Measurements from ENCODE around the gene MEF2D. TPM values are rescaled to one million over a fixed set of nuclear protein-coding genes. Genes with fewer than 3 reads are reported as not detected.

The MEF2D gene
- total and polyA plus RNA-seq, 10 donors = 7.4 to 103 (median 61.6) TPM

DNA sequence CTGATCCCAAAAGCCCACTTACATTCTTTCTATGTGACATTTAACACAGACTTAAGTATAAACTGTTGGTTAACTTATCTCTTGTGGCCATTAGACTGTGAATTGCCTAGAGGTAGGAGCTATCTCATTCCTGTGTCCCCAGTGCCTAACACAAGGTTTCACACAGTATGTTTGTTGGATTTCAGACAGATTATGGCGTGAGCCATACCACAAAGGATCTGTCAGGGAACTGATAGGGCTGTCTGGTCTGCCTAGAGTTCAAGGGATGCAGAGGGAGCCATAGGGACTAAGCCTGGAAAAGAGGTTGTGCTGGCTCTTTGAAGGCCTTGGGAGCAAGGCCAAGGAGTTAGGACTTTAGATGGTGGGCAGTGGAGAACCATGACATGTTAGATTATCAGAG lies 40.0 kb downstream of the MEF2D start:
- H3K4me1 ChIP-seq = peaks cover 4 to 41% (median 18%) of the 10 kb centered on the region in 6 donors
- WGBS, 5 donors = 88 to 100% (median 95%) methylated on average over 1 of the region's 1 CpG
- no peak overlapping the region for H3K4me3 ChIP-seq

GRCh38 chr1:156458181-156458503 lies 42.4 kb downstream of the MEF2D start:
- peaks cover 4 to 27% (median 11%) of the 10 kb centered on the region in 6 donors for H3K4me1 ChIP-seq
- no peaks in the 10 kb centered on the region for H3K27me3 ChIP-seq (replicated peaks in 1 of 7)
- H3K27ac ChIP-seq = peak overlapping the region in 2 of 8 donors; percentile 98
- WGBS, 5 donors = 75 to 92% (median 90%) methylated on average over 3 of the region's 3 CpGs
- TF ChIP-seq POLR2A (IDR thresholded peaks at IDR 0.05) (no peak), CTCF (IDR thresholded peaks at IDR 0.05 in 8 of 11, conservative IDR thresholded peaks at IDR 0.05 in 3 of 11) (no peak), POLR2AphosphoS5 (IDR thresholded peaks at IDR 0.05) (no peak)
- peaks cover 0 to 3% (median 0%) of the 10 kb centered on the region in 6 donors for H3K36me3 ChIP-seq
- DNase-seq = no peak
- H3K4me3 ChIP-seq = no peak overlapping the region
- no peaks in the 10 kb centered on the region for H3K9me3 ChIP-seq
- intact Hi-C loops (cut with DNase I; ENCODE audit: low total_unique reads) = no loop called here

More for the DNA sequence above, 40.0 kb downstream of the MEF2D start:
- peaks cover 0 to 26% (median 6%) of the 10 kb centered on the region in 6 donors for H3K36me3 ChIP-seq
- intact Hi-C loops (cut with DNase I; ENCODE audit: low total_unique reads) = no loop called here
- TF ChIP-seq POLR2AphosphoS5 (IDR thresholded peaks at IDR 0.05) = no peak
- TF ChIP-seq CTCF (IDR thresholded peaks at IDR 0.05 in 8 of 11, conservative IDR thresholded peaks at IDR 0.05 in 3 of 11) = no peak
- TF ChIP-seq POLR2A (IDR thresholded peaks at IDR 0.05) = no peak
- no peaks in the 10 kb centered on the region for H3K27me3 ChIP-seq (replicated peaks in 1 of 7)
- H3K27ac ChIP-seq = peak overlapping the region in 1 of 8 donors; percentile 14
- no peaks in the 10 kb centered on the region for H3K9me3 ChIP-seq
- no peak for DNase-seq

GRCh38 chr1:156456625-156457465 lies 43.7 kb downstream of the MEF2D start:
- intact Hi-C loops (cut with DNase I; ENCODE audit: low total_unique reads) = no loop called here
- no peaks in the 10 kb centered on the region for H3K27me3 ChIP-seq (replicated peaks in 1 of 7)
- WGBS, 5 donors = 0 to 1% (median 0%) methylated on average over 38 to 59 of the region's 59 CpGs

More at GRCh38 chr1:156456625-156457465, 43.7 kb downstream of the MEF2D start:
- peak; percentile 98 for DNase-seq
- Histone ChIP-seq H3K9me3 (no peaks in the 10 kb centered on the region), H3K36me3 (no peaks in the 10 kb centered on the region), H3K4me3 (peak overlapping the region; percentile 40 to 77 (median 57)), H3K4me1 (peaks cover 4 to 33% (median 11%) of the 10 kb centered on the region in 6 donors), H3K27ac (peak overlapping the region; percentile 92 to 99 (median 98))
- TF ChIP-seq POLR2A (IDR thresholded peaks at IDR 0.05) = peak in 1 of 3 donors; percentile 82
- peak; percentile 96 to 99 (median 98) for TF ChIP-seq POLR2AphosphoS5 (IDR thresholded peaks at IDR 0.05)
- TF ChIP-seq CTCF (IDR thresholded peaks at IDR 0.05 in 8 of 11, conservative IDR thresholded peaks at IDR 0.05 in 3 of 11) = peak in 2 of 11 experiments; percentile 13 to 31

All from spleen (tissue), 11 donors.